Measurements from ENCODE around the gene COL5A2.

Gene COL5A2

GRCh38 chr2:189102735-189103134 lies 76.8 kb downstream of the COL5A2 start:
- no peak overlapping the region for H3K4me3 ChIP-seq (replicated peaks; ENCODE audit: low read depth, low read length)
- no peak for DNase-seq (ENCODE audit: low read depth)
- no peak for TF ChIP-seq CTCF (IDR thresholded peaks at IDR 0.05; ENCODE audit: low read length, missing control alignments)

GRCh38 chr2:189097934-189098333 lies 81.6 kb downstream of the COL5A2 start:
- H3K4me3 ChIP-seq (replicated peaks; ENCODE audit: low read depth, low read length), result no peak overlapping the region
- no peak for TF ChIP-seq CTCF (IDR thresholded peaks at IDR 0.05; ENCODE audit: low read length, missing control alignments)
- DNase-seq (ENCODE audit: low read depth), result no peak

- no peak overlapping the region for H3K4me3 ChIP-seq (replicated peaks; ENCODE audit: low read depth, low read length)
- no peak for TF ChIP-seq CTCF (IDR thresholded peaks at IDR 0.05; ENCODE audit: low read length, missing control alignments)
- DNase-seq (ENCODE audit: low read depth), result peak; percentile 92
Measured at GRCh38 chr2:189096769-189097447, 82.7 kb downstream of the COL5A2 start.

- TF ChIP-seq CTCF (IDR thresholded peaks at IDR 0.05; ENCODE audit: low read length, missing control alignments), result no peak
- no peak overlapping the region for H3K4me3 ChIP-seq (replicated peaks; ENCODE audit: low read depth, low read length)
- no peak for DNase-seq (ENCODE audit: low read depth)
Measured at GRCh38 chr2:189095101-189095500, 84.5 kb downstream of the COL5A2 start.

- DNase-seq (ENCODE audit: low read depth), result peak; percentile 79
- no peak for TF ChIP-seq CTCF (IDR thresholded peaks at IDR 0.05; ENCODE audit: low read length, missing control alignments)
- H3K4me3 ChIP-seq (replicated peaks; ENCODE audit: low read depth, low read length), result no peak overlapping the region
Measured at GRCh38 chr2:189092936-189093335, 86.6 kb downstream of the COL5A2 start.

- H3K4me3 ChIP-seq (replicated peaks; ENCODE audit: low read depth, low read length), result no peak overlapping the region
- DNase-seq (ENCODE audit: low read depth), result peak; percentile 48
- no peak for TF ChIP-seq CTCF (IDR thresholded peaks at IDR 0.05; ENCODE audit: low read length, missing control alignments)
Measured at GRCh38 chr2:189091253-189091652, 88.3 kb downstream of the COL5A2 start.

GRCh38 chr2:189088591-189089205 lies 90.9 kb downstream of the COL5A2 start:
- no peak for TF ChIP-seq CTCF (IDR thresholded peaks at IDR 0.05; ENCODE audit: low read length, missing control alignments)
- H3K4me3 ChIP-seq (replicated peaks; ENCODE audit: low read depth, low read length), result no peak overlapping the region
- DNase-seq (ENCODE audit: low read depth), result no peak

All from fibroblast of pulmonary artery (primary cell).